ENCODE data around the gene WDFY4. TPM values are rescaled to one million over a fixed set of nuclear protein-coding genes. Genes with fewer than 3 reads are reported as not detected.

WDFY4 gene
- total and polyA plus RNA-seq, 2 donors (not counting 3 experiments of a cell fraction or from before 2014, with no cell fraction given), result 10.1 to 10.2 TPM

GRCh38 chr10:48879451-48879850 is 194.8 kb downstream of the WDFY4 start:
- no TSS peak for BruUV-seq (replicated peaks)
- H3K36me3 ChIP-seq (ENCODE audit: control insufficient read depth in 2 of 2, extremely low read depth in 1 of 2, insufficient read depth in 2 of 2, low read length in 2 of 2), result no peaks in the 10 kb centered on the region
- H3K4me3 ChIP-seq (replicated peaks in 1 of 3; ENCODE audit: insufficient read depth in 1 of 3, low read depth in 1 of 3, low read length in 3 of 3), result no peak overlapping the region
- no peaks in the 10 kb centered on the region for H3K79me2 ChIP-seq (ENCODE audit: control insufficient read depth, insufficient read depth, low read length)
- POLR2A ChIA-PET, result no interaction called here
- TF ChIP-seq JUN (IDR thresholded peaks at IDR 0.05; ENCODE audit: borderline replicate concordance, insufficient read depth, insufficient read length, low read depth), result no peak
- TF ChIP-seq, protein P1, sequence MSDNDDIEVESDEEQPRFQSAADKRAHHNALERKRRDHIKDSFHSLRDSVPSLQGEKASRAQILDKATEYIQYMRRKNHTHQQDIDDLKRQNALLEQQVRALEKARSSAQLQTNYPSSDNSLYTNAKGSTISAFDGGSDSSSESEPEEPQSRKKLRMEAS (IDR thresholded peaks at IDR 0.05; ENCODE audit: insufficient read depth, insufficient read length), result no peak
- TF ChIP-seq GATA2 (IDR thresholded peaks at IDR 0.05; ENCODE audit: insufficient read depth, insufficient read length, low read depth, low read length), result no peak
- TF ChIP-seq, protein P2, sequence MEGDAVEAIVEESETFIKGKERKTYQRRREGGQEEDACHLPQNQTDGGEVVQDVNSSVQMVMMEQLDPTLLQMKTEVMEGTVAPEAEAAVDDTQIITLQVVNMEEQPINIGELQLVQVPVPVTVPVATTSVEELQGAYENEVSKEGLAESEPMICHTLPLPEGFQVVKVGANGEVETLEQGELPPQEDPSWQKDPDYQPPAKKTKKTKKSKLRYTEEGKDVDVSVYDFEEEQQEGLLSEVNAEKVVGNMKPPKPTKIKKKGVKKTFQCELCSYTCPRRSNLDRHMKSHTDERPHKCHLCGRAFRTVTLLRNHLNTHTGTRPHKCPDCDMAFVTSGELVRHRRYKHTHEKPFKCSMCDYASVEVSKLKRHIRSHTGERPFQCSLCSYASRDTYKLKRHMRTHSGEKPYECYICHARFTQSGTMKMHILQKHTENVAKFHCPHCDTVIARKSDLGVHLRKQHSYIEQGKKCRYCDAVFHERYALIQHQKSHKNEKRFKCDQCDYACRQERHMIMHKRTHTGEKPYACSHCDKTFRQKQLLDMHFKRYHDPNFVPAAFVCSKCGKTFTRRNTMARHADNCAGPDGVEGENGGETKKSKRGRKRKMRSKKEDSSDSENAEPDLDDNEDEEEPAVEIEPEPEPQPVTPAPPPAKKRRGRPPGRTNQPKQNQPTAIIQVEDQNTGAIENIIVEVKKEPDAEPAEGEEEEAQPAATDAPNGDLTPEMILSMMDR (IDR thresholded peaks at IDR 0.05; ENCODE audit: extremely low read depth in 1 of 2, insufficient read depth in 1 of 2, low read depth in 1 of 2, low read length in 2 of 2), result no peak
- no peak for TF ChIP-seq MYC (IDR thresholded peaks at IDR 0.05; ENCODE audit: low read depth, low read length)
- TF ChIP-seq POLR2A (IDR thresholded peaks at IDR 0.05; ENCODE audit: low read depth, low read length), result no peak
- no peak for TF ChIP-seq EZH2 (IDR thresholded peaks at IDR 0.05; ENCODE audit: borderline replicate concordance, low read depth, low read length, severe bottlenecking)
- intact Hi-C loops (cut with micrococcal nuclease) (no loop called here), dilution Hi-C loops (cut with MboI; ENCODE audit: extremely low pct_ligation_motif_present, low sequenced_read_pairs) (no loop called here)
- no peak for FAIRE-seq
- no peaks in the 10 kb centered on the region for H3K9me3 ChIP-seq (replicated peaks; ENCODE audit: control insufficient read depth, insufficient read depth, low read length)
- no peak overlapping the region for H3K4me2 ChIP-seq (ENCODE audit: insufficient read depth, low read length)
- CTCF ChIA-PET, result no interaction called here
- no peak overlapping the region for H2AFZ ChIP-seq (ENCODE audit: low read depth, low read length)
- H4K20me1 ChIP-seq (replicated peaks; ENCODE audit: control insufficient read depth, extremely low read depth, insufficient read depth, low read length), result no peaks in the 10 kb centered on the region
- H3K27me3 ChIP-seq (ENCODE audit: control insufficient read depth in 2 of 2, insufficient read depth in 2 of 2, low read length in 2 of 2), result no peaks in the 10 kb centered on the region
- H3K27ac ChIP-seq (ENCODE audit: insufficient read depth, low read depth, low read length), result no peak overlapping the region
- no peak for DNase-seq (ENCODE audit: low read depth, low spot score)
- no peaks in the 10 kb centered on the region for H3K4me1 ChIP-seq (ENCODE audit: control insufficient read depth, extremely low read depth, insufficient read depth, low read length)
- H3K9ac ChIP-seq (replicated peaks; ENCODE audit: extremely low read depth, insufficient read depth, low read length), result no peak overlapping the region
- H3K9me1 ChIP-seq (replicated peaks; ENCODE audit: control insufficient read depth, extremely low read depth, insufficient read depth, low read length), result no peaks in the 10 kb centered on the region
